ENCODE measurements around the gene OR8K3. TPM values are rescaled to one million over a fixed set of nuclear protein-coding genes. Genes with fewer than 3 reads are reported as not detected.

OR8K3 gene
- not detected for total RNA-seq

- Histone ChIP-seq H3K9me3 (no peaks in the 10 kb centered on the region), H3K36me3 (no peaks in the 10 kb centered on the region), H3K4me3 (no peak within 1 kb of the TSS), H3K4me1 (replicated peaks) (no peaks in the 10 kb centered on the region), H3K27me3 (replicated peaks; ENCODE audit: insufficient read depth) (no peaks in the 10 kb centered on the region), H3K27ac (no peak within 1 kb of the TSS)
- intact Hi-C loops (cut with DNase I) = no loop called here
- DNase-seq (ENCODE audit: low spot score) = no peak
- TF ChIP-seq POLR2AphosphoS5 (IDR thresholded peaks at IDR 0.05) (no peak), CTCF (IDR thresholded peaks at IDR 0.05) (no peak), POLR2A (IDR thresholded peaks at IDR 0.05) (no peak)
Measured at GRCh38 chr11:56314844-56315243, at the start of gene OR8K3. TSS of gene OR8K3 (plus strand) at chr11:56315144. CDS start at chr11:56318307, 3,163 bp downstream.

GRCh38 chr11:56271092-56271491, 43.9 kb upstream of the OR8K3 start:
- Histone ChIP-seq H3K4me1 (replicated peaks) (no peaks in the 10 kb centered on the region), H3K9me3 (no peaks in the 10 kb centered on the region), H3K27ac (no peak overlapping the region), H3K27me3 (replicated peaks; ENCODE audit: insufficient read depth) (no peaks in the 10 kb centered on the region), H3K4me3 (no peak overlapping the region), H3K36me3 (no peaks in the 10 kb centered on the region)
- TF ChIP-seq POLR2A (IDR thresholded peaks at IDR 0.05) = no peak
- no peak for TF ChIP-seq CTCF (IDR thresholded peaks at IDR 0.05)
- TF ChIP-seq POLR2AphosphoS5 (IDR thresholded peaks at IDR 0.05) = no peak
- 44% methylated on average over 3 of the region's 3 CpGs for WGBS
- DNase-seq (ENCODE audit: low spot score) = no peak
- intact Hi-C loops (cut with DNase I) = no loop called here

- Histone ChIP-seq H3K9me3 (no peaks in the 10 kb centered on the region), H3K4me3 (no peak within 1 kb of the TSS), H3K27me3 (replicated peaks; ENCODE audit: insufficient read depth) (no peaks in the 10 kb centered on the region), H3K4me1 (replicated peaks) (no peaks in the 10 kb centered on the region), H3K36me3 (no peaks in the 10 kb centered on the region), H3K27ac (no peak within 1 kb of the TSS)
- intact Hi-C loops (cut with DNase I) = no loop called here
- TF ChIP-seq CTCF (IDR thresholded peaks at IDR 0.05) = no peak
- no peak for TF ChIP-seq POLR2AphosphoS5 (IDR thresholded peaks at IDR 0.05)
- no peak for TF ChIP-seq POLR2A (IDR thresholded peaks at IDR 0.05)
- DNase-seq (ENCODE audit: low spot score) = no peak
Measured at GRCh38 chr11:56273854-56274253, 41.1 kb upstream of the OR8K3 start, which contains the start of gene OR5T1. TSS of gene OR5T1 (plus strand) at chr11:56274154. CDS start at chr11:56275639, 1,485 bp downstream.

- Histone ChIP-seq H3K36me3 (no peaks in the 10 kb centered on the region), H3K4me3 (no peak within 1 kb of the TSS), H3K4me1 (replicated peaks) (no peaks in the 10 kb centered on the region), H3K9me3 (no peaks in the 10 kb centered on the region), H3K27me3 (replicated peaks; ENCODE audit: insufficient read depth) (no peaks in the 10 kb centered on the region), H3K27ac (no peak within 1 kb of the TSS)
- TF ChIP-seq CTCF (IDR thresholded peaks at IDR 0.05) (no peak), POLR2A (IDR thresholded peaks at IDR 0.05) (no peak), POLR2AphosphoS5 (IDR thresholded peaks at IDR 0.05) (no peak)
- intact Hi-C loops (cut with DNase I) = no loop called here
- 69% methylated on average over 2 of the region's 2 CpGs for WGBS
- no peak for DNase-seq (ENCODE audit: low spot score)
Measured at GRCh38 chr11:56292154-56292553, 22.8 kb upstream of the OR8K3 start, which contains the start of gene OR8H1. TSS of gene OR8H1 (minus strand) at chr11:56292254. CDS start at chr11:56291062, 1,192 bp downstream.

- 96% methylated on average over 4 of the region's 4 CpGs for WGBS
Measured at GRCh38 chr11:56296898-56297297, 18.0 kb upstream of the OR8K3 start.

More at GRCh38 chr11:56296898-56297297, 18.0 kb upstream of the OR8K3 start:
- H3K36me3 ChIP-seq = no peaks in the 10 kb centered on the region
- TF ChIP-seq POLR2A (IDR thresholded peaks at IDR 0.05) (no peak), POLR2AphosphoS5 (IDR thresholded peaks at IDR 0.05) (no peak), CTCF (IDR thresholded peaks at IDR 0.05) (no peak)
- no peaks in the 10 kb centered on the region for H3K4me1 ChIP-seq (replicated peaks)
- no peak overlapping the region for H3K27ac ChIP-seq
- DNase-seq (ENCODE audit: low spot score) = no peak
- no peaks in the 10 kb centered on the region for H3K27me3 ChIP-seq (replicated peaks; ENCODE audit: insufficient read depth)
- H3K9me3 ChIP-seq = no peaks in the 10 kb centered on the region
- no peak overlapping the region for H3K4me3 ChIP-seq
- intact Hi-C loops (cut with DNase I) = no loop called here
